ENCODE measurements around the gene GRHL3.

DNA sequence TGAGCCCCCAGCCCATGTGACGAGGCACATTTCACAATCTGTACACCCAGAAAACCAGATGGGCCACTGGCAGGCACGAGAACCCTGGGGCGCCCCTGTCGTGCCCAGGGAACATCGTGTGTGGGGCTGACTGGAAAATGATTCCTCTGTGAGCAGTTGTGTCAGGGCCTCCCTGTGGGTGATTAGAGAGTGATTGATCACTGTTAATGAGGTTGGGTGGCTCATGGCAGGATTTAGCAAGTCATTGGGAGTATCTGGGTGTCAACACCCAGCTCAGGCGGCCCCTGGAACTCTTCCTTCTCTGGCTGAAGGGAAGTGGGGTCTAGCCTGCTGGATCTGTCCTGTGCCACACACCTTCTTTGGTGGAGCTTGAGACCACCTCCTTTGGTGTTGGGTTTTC, 5.7 kb downstream of the GRHL3 start:
- no peak for TF ChIP-seq EZH2phosphoT487 (IDR thresholded peaks at IDR 0.05; ENCODE audit: insufficient read depth, low read depth)
- TF ChIP-seq EZH2 (IDR thresholded peaks at IDR 0.05; ENCODE audit: insufficient read depth, poor library complexity, severe bottlenecking): no peak
